GM21390 (cell line): ENCODE data around the gene GPM6B.
A peak's percentile ranks its signal among the peaks of the same experiment; 100 is the strongest.

ENCODE experiments used
- ATAC-seq: cut with Tn5 transposase; IDR thresholded peaks from one replicate; pipeline ENCODE4 v1.9.1; 2021; ENCODE audit not compliant: unreplicated experiment

GPM6B gene, protein sequence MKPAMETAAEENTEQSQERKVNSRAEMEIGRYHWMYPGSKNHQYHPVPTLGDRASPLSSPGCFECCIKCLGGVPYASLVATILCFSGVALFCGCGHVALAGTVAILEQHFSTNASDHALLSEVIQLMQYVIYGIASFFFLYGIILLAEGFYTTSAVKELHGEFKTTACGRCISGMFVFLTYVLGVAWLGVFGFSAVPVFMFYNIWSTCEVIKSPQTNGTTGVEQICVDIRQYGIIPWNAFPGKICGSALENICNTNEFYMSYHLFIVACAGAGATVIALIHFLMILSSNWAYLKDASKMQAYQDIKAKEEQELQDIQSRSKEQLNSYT

GRCh38 chrX:13816643-13817627 is at the start of gene GPM6B:
TSS of gene GPM6B (minus strand) at chrX:13817093. CDS start at chrX:13816904, 189 bp downstream.
- ATAC-seq = no peak

DNA sequence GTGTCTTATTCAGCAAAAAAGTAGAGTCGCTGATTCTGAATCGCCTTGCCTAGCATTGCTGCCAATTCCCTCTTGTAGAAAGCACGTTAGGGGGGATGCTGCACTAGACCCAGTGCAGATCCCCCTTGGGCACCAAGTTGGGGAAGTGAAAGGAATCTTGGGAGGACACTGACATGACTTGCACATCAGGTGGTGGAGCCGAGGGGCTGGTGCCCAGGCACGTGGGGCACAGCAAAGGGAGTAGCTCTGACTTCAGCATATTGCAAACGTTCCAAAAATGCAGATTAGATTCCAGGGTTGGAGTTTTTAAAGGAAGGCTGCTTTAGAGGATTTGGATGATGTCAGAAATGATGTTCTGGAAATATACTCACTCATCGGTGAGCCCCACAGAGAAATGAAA is 47.4 kb upstream of the GPM6B start:
- no peak for ATAC-seq

GRCh38 chrX:13863324-13863723 is 46.4 kb upstream of the GPM6B start:
- no peak for ATAC-seq

GRCh38 chrX:13859724-13860123 is 42.8 kb upstream of the GPM6B start:
- no peak for ATAC-seq

DNA sequence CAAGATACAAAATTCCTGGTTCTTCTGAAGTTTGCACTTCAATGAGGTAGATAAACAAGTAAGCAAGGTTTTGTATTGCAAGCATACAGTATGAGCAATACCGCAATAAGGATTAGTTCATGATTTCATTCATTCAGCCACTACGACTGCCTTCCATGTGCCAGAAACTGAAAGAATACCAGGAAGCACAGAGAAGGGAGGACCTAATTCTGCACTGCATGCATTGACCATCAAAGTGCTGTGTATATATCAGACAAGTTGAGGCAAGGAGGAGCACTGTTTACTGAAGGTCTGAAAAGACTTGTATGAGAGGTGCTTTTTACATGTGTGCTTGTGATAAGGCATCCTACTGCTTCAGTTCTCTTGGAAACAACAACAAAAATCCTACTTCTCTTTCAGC is 40.9 kb upstream of the GPM6B start:
- no peak for ATAC-seq

DNA sequence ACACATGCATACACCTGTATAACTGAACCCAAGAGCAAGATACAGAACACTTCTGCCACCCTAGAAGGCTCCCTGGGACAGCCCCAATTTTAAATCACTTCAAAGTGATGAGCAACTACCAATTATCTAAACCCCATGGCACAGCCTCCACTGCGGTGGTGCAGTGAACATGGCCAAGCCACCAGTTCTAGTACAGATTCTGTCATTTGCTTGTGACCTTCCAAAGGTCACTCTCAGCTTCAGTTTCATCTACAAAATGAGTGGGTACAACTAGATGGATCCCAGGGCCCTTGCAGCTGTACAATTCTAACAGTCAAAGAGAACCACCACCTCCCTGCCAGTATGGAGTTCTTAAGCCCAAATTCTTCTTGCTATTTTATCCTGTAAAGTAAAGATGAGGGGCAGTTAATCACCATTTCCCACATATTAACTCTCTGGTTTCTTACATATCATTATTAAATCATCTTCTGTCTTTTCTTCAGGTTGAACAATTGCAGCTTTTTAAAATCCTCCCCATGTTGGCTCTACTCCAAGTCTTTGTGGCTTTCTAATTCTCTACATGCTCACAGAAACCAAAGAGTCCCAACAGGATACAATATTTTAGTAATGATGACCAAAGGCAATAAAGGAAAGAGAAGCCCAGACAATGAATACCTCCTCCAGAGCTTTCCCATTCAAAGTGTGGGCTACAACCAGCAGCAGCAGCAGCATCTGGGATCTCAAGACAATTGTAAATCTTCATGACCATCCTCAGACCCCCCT is 39.0 kb upstream of the GPM6B start:
- peak; percentile 54 for ATAC-seq

DNA sequence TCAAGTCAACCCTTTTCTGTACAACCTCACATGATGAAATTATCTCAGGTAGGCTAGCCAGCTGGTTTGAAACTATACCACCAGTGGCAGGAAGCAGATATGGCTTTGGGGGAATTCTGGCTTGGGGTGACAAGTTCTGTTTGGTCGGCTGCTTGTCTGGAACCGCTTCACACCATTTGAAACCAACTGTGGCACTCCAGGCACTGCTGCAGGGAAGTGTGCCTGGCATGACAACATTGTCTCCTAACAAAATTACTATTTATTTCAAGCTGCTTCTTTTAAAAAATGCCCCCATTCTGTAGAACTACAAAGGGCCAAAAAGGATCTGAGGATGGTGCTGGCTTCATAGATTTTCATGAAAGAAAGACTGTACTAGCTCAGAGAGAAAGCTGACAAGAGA is 37.1 kb upstream of the GPM6B start:
- no peak for ATAC-seq

DNA sequence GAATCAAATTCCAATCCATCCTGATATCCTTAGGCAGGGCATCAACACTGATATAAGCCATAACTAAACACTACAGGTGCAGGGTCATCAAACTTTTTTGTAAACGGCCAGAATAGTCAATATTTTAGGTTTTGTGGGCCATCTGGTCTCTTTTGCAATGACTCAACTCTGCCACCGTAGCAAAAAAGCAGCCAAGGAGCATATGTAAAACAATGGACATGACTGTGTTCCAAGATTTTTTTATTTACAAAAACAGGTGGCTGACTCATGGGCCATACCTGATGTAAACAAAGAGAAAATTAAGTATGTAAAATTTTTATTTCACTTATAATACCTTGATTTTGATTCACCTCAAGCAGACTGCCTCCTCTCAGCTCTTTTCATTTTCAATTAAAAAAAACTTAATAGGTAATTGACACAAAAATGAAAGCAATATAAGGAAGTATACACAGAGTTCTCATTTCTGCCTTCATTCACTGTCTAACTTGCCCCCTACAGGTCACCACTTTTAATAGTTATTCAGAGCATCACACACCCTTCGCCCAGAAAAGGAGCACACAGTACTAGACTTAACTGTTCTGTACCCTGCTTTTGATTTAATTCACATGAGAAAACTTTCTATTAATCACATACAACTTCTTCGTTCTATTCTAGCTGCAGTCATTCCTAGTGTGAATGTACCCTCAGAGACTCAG is 35.3 kb upstream of the GPM6B start:
- ATAC-seq = peak; percentile 74

DNA sequence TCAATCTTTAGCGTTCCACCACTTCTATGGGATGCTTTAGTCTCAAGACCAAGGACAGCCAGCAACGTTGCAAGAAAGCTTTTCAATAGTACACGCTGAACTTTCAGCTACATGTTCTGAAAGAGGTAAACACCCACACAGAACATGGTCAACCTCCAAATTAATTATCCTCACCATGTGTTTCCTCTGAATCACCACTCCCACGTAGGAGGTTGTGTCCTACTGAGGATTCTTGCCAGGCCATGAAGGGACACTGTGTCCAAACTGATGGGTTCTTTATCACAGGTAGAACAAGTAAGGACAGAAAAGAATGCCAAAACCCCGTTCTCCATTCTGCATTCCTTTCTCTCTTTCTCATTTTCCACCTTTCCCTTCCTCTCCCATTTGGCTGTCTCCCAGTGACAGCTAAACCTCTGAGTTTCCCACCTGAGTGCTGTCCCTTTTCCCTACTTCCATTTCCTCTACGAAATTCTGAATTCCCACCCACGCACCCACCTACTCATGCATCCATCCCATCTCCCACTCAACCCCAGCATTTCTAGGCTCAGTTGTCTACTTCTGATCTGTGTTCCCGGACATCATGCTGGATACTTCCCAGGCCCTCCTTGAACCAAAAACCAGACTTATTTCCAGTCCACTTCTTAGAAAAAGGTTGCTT is 29.0 kb upstream of the GPM6B start:
- ATAC-seq = no peak

DNA sequence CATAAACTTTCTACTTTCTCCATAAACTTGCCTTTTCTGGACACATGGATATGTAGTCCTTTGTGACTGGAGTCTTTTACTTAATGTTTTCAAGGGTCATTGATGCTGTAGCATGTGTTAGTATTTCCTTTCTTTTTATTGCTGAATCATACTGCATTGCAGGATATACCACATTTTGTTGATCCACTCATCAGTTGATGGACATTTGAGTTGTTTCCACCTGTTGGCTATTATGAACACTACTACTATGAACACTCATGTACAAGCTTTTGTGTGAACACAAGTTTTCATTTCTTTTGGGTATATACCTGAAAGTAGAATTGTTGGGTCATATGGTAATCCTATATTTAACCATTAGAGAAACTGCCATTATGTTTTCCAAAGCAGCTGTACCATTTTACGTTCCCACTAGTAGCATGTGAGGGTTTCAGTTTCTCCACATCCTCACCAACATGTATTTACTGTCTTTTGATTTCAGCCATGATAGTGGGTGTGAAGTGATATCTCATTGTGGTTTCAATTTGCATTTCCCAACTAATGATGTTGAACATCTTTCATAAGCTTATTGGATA is 26.3 kb upstream of the GPM6B start:
- no peak for ATAC-seq

GRCh38 chrX:13840121-13840520 is 23.2 kb upstream of the GPM6B start:
- no peak for ATAC-seq

DNA sequence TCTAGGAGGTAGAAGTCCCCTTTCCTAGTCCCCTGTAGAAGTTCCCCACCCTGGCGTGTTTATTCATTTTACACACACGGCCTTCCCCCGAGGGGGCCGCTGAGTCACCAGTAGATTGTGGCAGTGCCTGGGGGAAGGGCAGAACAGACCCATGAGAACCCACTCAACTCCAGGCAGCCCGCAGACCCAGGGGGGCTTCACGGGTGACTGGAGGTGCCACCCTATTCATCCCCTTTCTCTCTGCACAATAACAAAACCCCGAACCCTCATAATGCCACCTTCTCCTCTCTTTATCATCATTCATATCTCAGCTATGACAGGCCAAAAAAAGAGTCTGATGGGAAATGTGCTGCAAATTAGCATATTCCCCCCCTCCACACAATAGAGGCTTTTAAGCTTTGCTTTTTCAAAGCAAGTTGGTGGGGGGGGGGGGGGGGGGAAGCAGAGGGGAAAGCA is 20.4 kb upstream of the GPM6B start:
- no peak for ATAC-seq

- no peak for ATAC-seq
Measured at GRCh38 chrX:13836575-13836974, 19.7 kb upstream of the GPM6B start.

DNA sequence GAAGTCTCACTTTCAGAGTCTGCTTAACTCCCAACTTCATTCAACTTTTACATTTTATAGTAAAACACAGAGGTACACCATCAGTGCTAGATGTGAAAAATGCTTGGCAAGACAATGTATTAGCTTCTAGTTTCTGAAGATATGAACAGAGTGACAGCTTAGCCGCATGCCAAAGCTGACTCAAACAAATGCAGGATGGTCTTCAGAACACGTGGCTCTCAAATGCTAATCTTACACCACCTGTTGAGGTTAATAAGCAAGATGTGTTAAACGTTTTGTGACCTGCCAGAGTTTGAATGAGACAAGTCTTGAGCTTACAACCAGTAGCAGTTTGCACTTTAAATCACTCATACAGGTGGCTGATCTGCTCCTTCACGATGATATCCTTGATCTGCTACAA is 18.9 kb upstream of the GPM6B start:
- no peak for ATAC-seq

GRCh38 chrX:13834355-13834754 is 17.5 kb upstream of the GPM6B start:
- ATAC-seq = no peak

- no peak for ATAC-seq
Measured at GRCh38 chrX:13829983-13830382, 13.1 kb upstream of the GPM6B start.

GRCh38 chrX:13828392-13828791 is 11.5 kb upstream of the GPM6B start:
- ATAC-seq = no peak

- ATAC-seq = no peak
Measured at GRCh38 chrX:13827298-13828090, 10.6 kb upstream of the GPM6B start.

GRCh38 chrX:13826770-13827169 is 9.9 kb upstream of the GPM6B start:
- ATAC-seq = no peak
